ENCODE data around the gene RPL10. TPM values are rescaled to one million over a fixed set of nuclear protein-coding genes. Genes with fewer than 3 reads are reported as not detected.

The RPL10 gene
- total RNA-seq, 1 experiment from 2014 or later: 2,110 TPM

- Histone ChIP-seq H3K23ac (ENCODE audit: insufficient read length, low read depth, low read length) (no peak overlapping the region), H2AFZ (ENCODE audit: low read length) (no peak overlapping the region), H4K8ac (replicated peaks; ENCODE audit: insufficient read length, low read depth, low read length) (no peak overlapping the region), H3K14ac (ENCODE audit: insufficient read depth, low read length) (no peak overlapping the region), H3K4ac (ENCODE audit: low read depth, low read length) (no peak overlapping the region), H2BK15ac (ENCODE audit: low read depth, low read length) (no peak overlapping the region), H4K20me1 (ENCODE audit: control insufficient read depth, insufficient read depth, insufficient read length) (no peaks in the 10 kb centered on the region), H3K79me2 (ENCODE audit: insufficient read depth, low read length) (no peaks in the 10 kb centered on the region), H4K91ac (ENCODE audit: insufficient read length, low read depth, low read length) (no peak overlapping the region), H3K23me2 (ENCODE audit: insufficient read length, low read depth, low read length, poor library complexity, severe bottlenecking) (no peaks in the 10 kb centered on the region), H3K79me1 (ENCODE audit: insufficient read depth, low read depth, low read length, poor library complexity, severe bottlenecking) (no peaks in the 10 kb centered on the region), H4K5ac (ENCODE audit: insufficient read length, low read depth, low read length) (no peak overlapping the region), H3K9ac (ENCODE audit: extremely low read depth, insufficient read length, low read length) (no peak overlapping the region), H3K4me1 (ENCODE audit: insufficient read depth, low read length) (no peaks in the 10 kb centered on the region), H3K9me3 (ENCODE audit: control insufficient read depth, low read depth, low read length) (peaks cover 34% of the 10 kb centered on the region), H3K18ac (ENCODE audit: insufficient read length, low read depth, low read length) (no peak overlapping the region), H2BK20ac (ENCODE audit: low read depth, low read length, poor library complexity, severe bottlenecking) (no peak overlapping the region), H2BK120ac (ENCODE audit: low read depth, low read length, poor library complexity, severe bottlenecking) (no peak overlapping the region), H3K27ac (ENCODE audit: insufficient read length, low read depth, low read length) (no peak overlapping the region), H3K4me2 (ENCODE audit: insufficient read depth, insufficient read length, low read length) (no peak overlapping the region), H2BK5ac (ENCODE audit: insufficient read length, low read length) (no peak overlapping the region), H3T11ph (ENCODE audit: low read length) (no peak overlapping the region), H3K56ac (ENCODE audit: insufficient read length, low read depth, low read length) (no peak overlapping the region), H3K27me3 (ENCODE audit: insufficient read depth, low read length) (no peaks in the 10 kb centered on the region), H2BK12ac (ENCODE audit: insufficient read length, low read depth, low read length) (no peak overlapping the region), H2AK5ac (ENCODE audit: insufficient read length, low read length) (no peak overlapping the region)
- no peak overlapping the region for H3K27ac Mint-ChIP-seq
- H3K4me1 Mint-ChIP-seq: no peaks in the 10 kb centered on the region
- H3K9me3 Mint-ChIP-seq: peaks cover 63 to 71% of the 10 kb centered on the region in 2 experiments
- no CpG with 5 or more reads among the region's 19 CpGs for WGBS (ENCODE audit: extremely low coverage, insufficient read length, low lambda C conversion rate)
- no peak for DNase-seq
- TF ChIP-seq CTCF (conservative IDR thresholded peaks at IDR 0.05): no peak
- H3K27me3 Mint-ChIP-seq (ENCODE audit: low read depth): no peaks in the 10 kb centered on the region
- peaks cover 13 to 23% (median 16%) of the 10 kb centered on the region in 3 experiments for H3K36me3 Mint-ChIP-seq (ENCODE audit: insufficient read depth in 1 of 3, low read depth in 3 of 3)
- no peak overlapping the region for H3K4me3 Mint-ChIP-seq
These were observed 21.7 kb downstream of the RPL10 start for GRCh38 chrX:154419688-154420401.
